K562 (cell line): ENCODE results near the gene KCTD16. TPM values are rescaled to one million over a fixed set of nuclear protein-coding genes. Genes with fewer than 3 reads are reported as not detected.
A peak's percentile ranks its signal among the peaks of the same experiment; 100 is the strongest.

Experiments used
- ATAC-seq: fragments of 200-7000 bp; cut with Tn5 transposase; 3 replicates; pipeline ENCODE4 v1.9.1; 2020; ENCODE audit warnings: moderate library complexity
- BruUV-seq: library from RNA; stranded (reverse); fragments of 400-500 nt; replicated peaks from 2 replicates; lab custom pipeline; 2021; lab: Mats Ljungman, UMichigan
- CTCF ChIA-PET: fragments of 300-600 bp; formaldehyde crosslinking; extraction: SDS; loops from one replicate; lab custom pipeline; 2021; ENCODE audit warnings: low intra/inter-chr PET ratio; lab: Yijun Ruan, JAX
- POLR2A ChIA-PET: fragments of 300-600, 350-650 bp; sonication (Branson Sonifier 250); formaldehyde crosslinking; extraction: SDS; loops from one replicate; lab custom pipeline; 2021; ENCODE audit warnings: antibody characterized with exemption, inconsistent platforms; lab: Yijun Ruan, JAX
- DNase-seq, 4 experiments: peaks; one replicate each; pipeline versions ENCODE4 v3.0.0 to v3.0.0-alpha.2; 2011 to 2018; ENCODE audit warnings: low spot score in 3 of 4, mixed read lengths in 3 of 4; ENCODE audit errors: extremely low read depth in 1 of 4
- FAIRE-seq: peaks from 2 replicates; lab custom pipeline; 2011; peaks lifted over from hg19 to GRCh38; lab: Jason Lieb, UNC
- H2AFZ ChIP-seq: 2 replicates; pipeline ENCODE4 v1.6.0; 2011; ENCODE audit warnings: low read depth, low read length, control low read depth, inconsistent platforms
- H3K27ac ChIP-seq: fragments of 200-600 bp; 3 replicates; pipeline ENCODE4 v1.8.0; 2011; ENCODE audit warnings: low read depth, mild to moderate bottlenecking, control low read depth, inconsistent platforms, low read length, moderate library complexity, mixed read lengths; ENCODE audit errors: extremely low read depth
- H3K27me3 ChIP-seq, 2 experiments: fragments of 300-600 bp in 1 of 2; 2 replicates in 1 of 2; 3 replicates in 1 of 2; pipeline versions ENCODE4 v1.6.0 to v1.8.0; 2011; ENCODE audit warnings: inconsistent platforms in 2 of 2, low read length in 2 of 2, mild to moderate bottlenecking in 1 of 2, mixed read lengths in 1 of 2, moderate library complexity in 1 of 2; ENCODE audit not compliant: control insufficient read depth in 2 of 2, insufficient read depth in 2 of 2
- H3K36me3 ChIP-seq: fragments of 300-600 bp; 3 replicates; pipeline ENCODE4 v1.8.0; 2011; ENCODE audit warnings: mild to moderate bottlenecking, low read length, inconsistent platforms; ENCODE audit not compliant: control insufficient read depth, insufficient read depth
- H3K4me1 ChIP-seq, 2 experiments: fragments of 200-600 bp in 1 of 2; replicated peaks in 1 of 2; 2 replicates in 1 of 2; 3 replicates in 1 of 2; pipeline versions ENCODE4 v1.5.1 to v1.8.0; 2011; ENCODE audit warnings: inconsistent platforms in 2 of 2, low read length in 2 of 2, mild to moderate bottlenecking in 1 of 2, mixed read lengths in 1 of 2, moderate library complexity in 1 of 2; ENCODE audit not compliant: control insufficient read depth in 2 of 2, insufficient read depth in 2 of 2
- H3K4me2 ChIP-seq: 2 replicates; pipeline ENCODE4 v1.6.1; 2011; ENCODE audit warnings: low read length, control low read depth, inconsistent platforms, mixed read lengths; ENCODE audit not compliant: insufficient read depth
- H3K4me3 ChIP-seq: fragments of 200-600 bp; sonication (generic), shearing (Covaris generic); 2 replicates; pipeline ENCODE4 v1.5.1; 2016; ENCODE audit warnings: control low read depth, inconsistent platforms
- H3K79me2 ChIP-seq: fragments of 200-600 bp; 3 replicates; pipeline ENCODE4 v1.8.0; 2011; ENCODE audit warnings: low read length, inconsistent platforms; ENCODE audit not compliant: control insufficient read depth, insufficient read depth
- H3K9ac ChIP-seq, 2 experiments: 2 replicates each; pipeline versions ENCODE4 v1.6.0 to v1.6.1; 2011; ENCODE audit warnings: low read depth in 2 of 2, low read length in 2 of 2, control low read depth in 1 of 2, inconsistent platforms in 1 of 2, mild to moderate bottlenecking in 1 of 2, mixed read lengths in 1 of 2; ENCODE audit not compliant: insufficient read depth in 1 of 2
- H3K9me1 ChIP-seq: one replicate; pipeline ENCODE4 v1.6.0; 2011; ENCODE audit warnings: inconsistent platforms, mild to moderate bottlenecking, low read length, moderate library complexity; ENCODE audit not compliant: control insufficient read depth, insufficient read depth
- H3K9me3 ChIP-seq: replicated peaks from 2 replicates; pipeline ENCODE4 v1.5.1; 2011; ENCODE audit warnings: low read depth, low read length, inconsistent platforms; ENCODE audit not compliant: control insufficient read depth, insufficient read depth
- H4K20me1 ChIP-seq: replicated peaks from 2 replicates; pipeline ENCODE4 v1.6.1; 2011; ENCODE audit warnings: low read length, inconsistent platforms, mixed read lengths; ENCODE audit not compliant: control insufficient read depth, insufficient read depth
- CGGBP1 ChIP-seq: fragments of 250-450 bp; sonication (Bioruptor Pico); IDR thresholded peaks from 2 replicates; pipeline ENCODE4 v1.9.0; 2021; ENCODE audit warnings: mild to moderate bottlenecking
- CHCHD3 ChIP-seq: fragments of 250-450 bp; sonication (Bioruptor Pico); IDR thresholded peaks from 2 replicates; pipeline ENCODE4 v2.1.2; 2022; ENCODE audit warnings: mild to moderate bottlenecking
- DMBX1 ChIP-seq: fragments of 250-450 bp; sonication (Bioruptor Pico); IDR thresholded peaks from 2 replicates; pipeline ENCODE4 v1.8.0; 2022; ENCODE audit warnings: inconsistent platforms, mild to moderate bottlenecking, moderate library complexity, borderline replicate concordance
- HNRNPK ChIP-seq: fragments of 200-400 bp; formaldehyde crosslinking; IDR thresholded peaks from one replicate; pipeline ENCODE4 v1.6.1; 2018; ENCODE audit warnings: mild to moderate bottlenecking, low read depth, low read length; ENCODE audit not compliant: poor library complexity, severe bottlenecking
- NCOA4 ChIP-seq: fragments of 450-650 bp; IDR thresholded peaks from 2 replicates; pipeline ENCODE4 v1.6.1; 2018; ENCODE audit warnings: mild to moderate bottlenecking; ENCODE audit not compliant: partially characterized antibody
- SP1 ChIP-seq: sonication (generic); formaldehyde crosslinking; IDR thresholded peaks from 2 replicates; pipeline ENCODE4 v1.8.1; 2022; ENCODE audit warnings: mild to moderate bottlenecking, missing genetic modification reagents
- TAF1 ChIP-seq: IDR thresholded peaks from 2 replicates; pipeline ENCODE4 v1.6.1; 2011; ENCODE audit warnings: mild to moderate bottlenecking, low read length, moderate library complexity; ENCODE audit not compliant: insufficient read depth, control insufficient read depth, severe bottlenecking; ENCODE audit errors: extremely low read depth
- ZNF140 ChIP-seq: fragments of 250-450 bp; sonication (Bioruptor Pico); IDR thresholded peaks from 2 replicates; pipeline ENCODE4 v1.8.0; 2021; ENCODE audit warnings: moderate library complexity, mild to moderate bottlenecking, inconsistent platforms
- ZNF175 ChIP-seq: fragments of 200-800 bp; sonication (Bioruptor generic); IDR thresholded peaks from 2 replicates; pipeline ENCODE4 v1.6.1; 2016; ENCODE audit warnings: low read depth, mild to moderate bottlenecking, missing genetic modification characterization, missing compliant biosample characterization
- ZNF24 ChIP-seq: fragments of 450-650 bp; IDR thresholded peaks from 2 replicates; pipeline ENCODE4 v1.6.1; 2016
- ZNF316 ChIP-seq: fragments of 450-650 bp; IDR thresholded peaks from 2 replicates; pipeline ENCODE4 v1.6.1; 2016
- ZNF586 ChIP-seq: fragments of 450-650 bp; formaldehyde crosslinking; conservative IDR thresholded peaks from 2 replicates; pipeline ENCODE4 v1.4.0; 2020; ENCODE audit warnings: mild to moderate bottlenecking, moderate library complexity
- WGBS: fragments of 100-300 bp; shearing (Covaris generic); methylation state at CpG from one replicate; pipeline ENCODE4 v1.1.6; 2016; ENCODE audit warnings: low coverage, mixed read lengths; ENCODE audit not compliant: insufficient coverage; ENCODE audit errors: missing lambda C conversion rate; 5-methylcytosine and 5-hydroxymethylcytosine counted together
- in situ Hi-C: fragments of 300-500 bp; cut with MboI; formaldehyde crosslinking; loops from 4 replicates; pipeline ENCODE4 v1.15.0; 2018; ENCODE audit warnings: inconsistent platforms, mixed read lengths
- intact Hi-C: fragments of 100-400 bp; cut with micrococcal nuclease; formaldehyde crosslinking; loops from 2 replicates; pipeline ENCODE4 v1.14.2; 2022
- polyA plus RNA-seq, 8 experiments: library from polyadenylated mRNA; depleted of rRNA in 4 of 8; stranded (reverse) in 5 of 8; unstranded in 3 of 8; fragments of >200 nt; fragmentation: Nextera tagmentation in 2 of 8; fragmentation: Illumina TruSeq in 1 of 8; extraction: Ambion mirVana in 2 of 8; extraction: Trizol in 1 of 8; gene quantifications; 2 replicates each; pipeline versions ENCODE4 v1.2.1 to v1.2.3, GENCODE V29; 2011 to 2014; ENCODE audit warnings: inconsistent platforms in 1 of 8, missing spikeins in 1 of 8
- total RNA-seq, 7 experiments: library from RNA; depleted of rRNA in 6 of 7; stranded (reverse); fragments of >200 nt in 6 of 7; fragmentation: Illumina TruSeq in 2 of 7; extraction: Trizol in 2 of 7; gene quantifications; 2 replicates each; pipeline versions ENCODE4 v1.2.1 to v1.2.3, GENCODE V29; 2011 to 2021; ENCODE audit warnings: low replicate concordance in 1 of 7

Gene KCTD16
- total and polyA plus RNA-seq, 9 of the 15 experiments (the other 6 are each of a cell fraction or from before 2014, with no cell fraction given), result 0.04 TPM; not detected in 8

GRCh38 chr5:144485540-144485939, 314.9 kb downstream of the KCTD16 start:
- DNase-seq, result no peak
- no TSS peak for BruUV-seq
- no peak for FAIRE-seq
- Histone ChIP-seq H3K4me3 (no peak overlapping the region), H3K4me1 (no peaks in the 10 kb centered on the region)
- 0% methylated on average over 2 of the region's 2 CpGs for WGBS
- POLR2A ChIA-PET, result no interaction called here
- in situ Hi-C loops, result no loop called here
- TF ChIP-seq ZNF316 (peak; percentile 63), CGGBP1 (no peak)
- TF ChIP-seq, all 486 proteins: peak for 1
- Histone ChIP-seq H3K36me3 (no peaks in the 10 kb centered on the region), H3K9me1 (no peaks in the 10 kb centered on the region), H2AFZ (no peak overlapping the region), H3K27ac (no peak overlapping the region), H3K9me3 (no peaks in the 10 kb centered on the region), H3K4me2 (no peak overlapping the region), H3K9ac (no peak overlapping the region), H4K20me1 (no peaks in the 10 kb centered on the region), H3K79me2 (no peaks in the 10 kb centered on the region), H3K27me3 (no peaks in the 10 kb centered on the region)
- no peak for ATAC-seq
- CTCF ChIA-PET, result no interaction called here
- intact Hi-C loops, result no loop called here

GRCh38 chr5:144487207-144487606, 316.5 kb downstream of the KCTD16 start:
- Histone ChIP-seq H3K4me3 (no peak overlapping the region), H3K36me3 (no peaks in the 10 kb centered on the region), H3K4me2 (no peak overlapping the region), H4K20me1 (no peaks in the 10 kb centered on the region), H3K9me1 (no peaks in the 10 kb centered on the region), H3K27ac (no peak overlapping the region), H3K79me2 (no peaks in the 10 kb centered on the region), H3K4me1 (no peaks in the 10 kb centered on the region), H3K9ac (no peak overlapping the region)
- DNase-seq, result no peak
- intact Hi-C loops (no loop called here), in situ Hi-C loops (no loop called here)
- no TSS peak for BruUV-seq
- ChIA-PET POLR2A (no interaction called here), CTCF (no interaction called here)
- ATAC-seq, result no peak
- no peak for FAIRE-seq
- no peak for TF ChIP-seq ZNF586
- no peak for TF ChIP-seq SP1
- TF ChIP-seq CHCHD3 (CRISPR knock-in tag), result no peak
- no peak for TF ChIP-seq ZNF24
- TF ChIP-seq NCOA4, result no peak
- TF ChIP-seq ZNF175, result no peak
- no peak for TF ChIP-seq HNRNPK
- TF ChIP-seq DMBX1 (CRISPR knock-in tag), result no peak
- TF ChIP-seq TAF1, result no peak
- no peak for TF ChIP-seq ZNF140 (CRISPR knock-in tag)
- TF ChIP-seq, all 486 proteins: peak for 0
- 0% methylated on average over 1 of the region's 1 CpG for WGBS
- Histone ChIP-seq H3K9me3 (no peaks in the 10 kb centered on the region), H2AFZ (no peak overlapping the region), H3K27me3 (no peaks in the 10 kb centered on the region)
